PC-3 (cell line): Measurements from ENCODE around the gene C1orf198. TPM values are rescaled to one million over a fixed set of nuclear protein-coding genes. Genes with fewer than 3 reads are reported as not detected.

Source experiments
- ATAC-seq: fragments of 200-7000 bp; cut with Tn5 transposase; 2 replicates; pipeline ENCODE4 v1.9.1; 2020; ENCODE audit warnings: mild to moderate bottlenecking, moderate library complexity
- BruUV-seq: library from RNA; stranded (reverse); fragments of 400-500 nt; replicated peaks from 2 replicates; lab custom pipeline; 2021; lab: Mats Ljungman, UMichigan
- CTCF ChIA-PET: fragments of 300-600 bp; sonication (Branson Sonifier 250); formaldehyde crosslinking; loops from one replicate; lab custom pipeline; 2022; ENCODE audit warnings: antibody characterized with exemption; lab: Charles Lee
- POLR2A ChIA-PET: fragments of 300-600 bp; sonication (Branson Sonifier 250); formaldehyde crosslinking; loops from one replicate; lab custom pipeline; 2022; ENCODE audit warnings: antibody characterized with exemption; ENCODE audit not compliant: unreplicated experiment; lab: Charles Lee
- DNase-seq: peaks from one replicate; pipeline ENCODE4 v3.0.0-alpha.2; 2015
- H2AFZ ChIP-seq: fragments of 300-600 bp; sonication (generic); 2 replicates; pipeline ENCODE4 v1.6.0; 2016; ENCODE audit warnings: antibody characterized with exemption, low read length
- H3F3A ChIP-seq: fragments of 300-600 bp; sonication (generic); one replicate; pipeline ENCODE4 v1.6.0; 2017; ENCODE audit warnings: antibody characterized with exemption, low read length, control low read depth, mild to moderate bottlenecking; ENCODE audit not compliant: unreplicated experiment
- H3K27ac ChIP-seq: fragments of 300-600 bp; sonication (generic); 2 replicates; pipeline ENCODE4 v1.5.1; 2016; ENCODE audit warnings: mild to moderate bottlenecking, low read length
- H3K27me3 ChIP-seq: fragments of 300-600 bp; sonication (generic); 2 replicates; pipeline ENCODE4 v1.6.1; 2016; ENCODE audit warnings: low read length, mixed read lengths
- H3K36me3 ChIP-seq: fragments of 300-600 bp; sonication (generic); 2 replicates; pipeline ENCODE4 v1.6.1; 2016; ENCODE audit warnings: low read depth, mixed run types, low read length, mixed read lengths
- H3K4me1 ChIP-seq: fragments of 300-600 bp; sonication (generic); 2 replicates; pipeline ENCODE4 v1.5.1; 2016; ENCODE audit warnings: low read length; ENCODE audit not compliant: insufficient read depth
- H3K4me2 ChIP-seq: fragments of 300-600 bp; sonication (generic); 2 replicates; pipeline ENCODE4 v1.6.0; 2016; ENCODE audit warnings: low read length
- H3K4me3 ChIP-seq: fragments of 300-600 bp; sonication (generic); 2 replicates; pipeline ENCODE4 v1.5.1; 2016; ENCODE audit warnings: mild to moderate bottlenecking, low read length, mixed read lengths
- H3K79me2 ChIP-seq: fragments of 300-600 bp; sonication (generic); 2 replicates; pipeline ENCODE4 v1.6.1; 2017; ENCODE audit warnings: low read length, mixed read lengths
- H3K9ac ChIP-seq: fragments of 300-600 bp; sonication (generic); 2 replicates; pipeline ENCODE4 v1.6.0; 2016; ENCODE audit warnings: mild to moderate bottlenecking, low read length
- H3K9me2 ChIP-seq: fragments of 300-600 bp; sonication (generic); replicated peaks from 2 replicates; pipeline ENCODE4 v1.6.1; 2016; ENCODE audit warnings: mixed run types, low read length, mixed read lengths
- H3K9me3 ChIP-seq: fragments of 300-600 bp; sonication (generic); 2 replicates; pipeline ENCODE4 v1.6.1; 2016; ENCODE audit warnings: low read length, mixed read lengths
- H4K20me1 ChIP-seq: fragments of 300-600 bp; sonication (generic); 2 replicates; pipeline ENCODE4 v1.6.1; 2016; ENCODE audit warnings: low read length, mixed read lengths
- EZH2 ChIP-seq: fragments of 300-600 bp; sonication (generic); IDR thresholded peaks from one replicate; pipeline ENCODE4 v1.6.1; 2017; ENCODE audit warnings: antibody characterized with exemption, mild to moderate bottlenecking, low read length; ENCODE audit not compliant: unreplicated experiment
- EZH2phosphoT487 ChIP-seq: fragments of 300-600 bp; sonication (generic); IDR thresholded peaks from 2 replicates; pipeline ENCODE4 v1.6.1; 2018; ENCODE audit warnings: mild to moderate bottlenecking, antibody characterized with exemption, low read length, borderline replicate concordance
- intact Hi-C: fragments of 100-400 bp; cut with micrococcal nuclease; formaldehyde crosslinking; loops from 2 replicates; pipeline ENCODE4 v1.9.0; 2023
- total RNA-seq: library from RNA; depleted of rRNA; stranded (reverse); fragments of >200 nt; gene quantifications from 2 replicates; pipeline ENCODE4 v1.2.3, GENCODE V29; 2014
- TF ChIP-seq, protein P1 (sequence below): fragments of 300-600 bp; sonication (generic); conservative IDR thresholded peaks from 2 replicates; pipeline ENCODE4 v1.5.1; 2017; ENCODE audit warnings: antibody characterized with exemption, low read depth, mild to moderate bottlenecking, low read length

Gene C1orf198
- total RNA-seq, 1 experiment from 2014 or later: 24.8 TPM

DNA sequence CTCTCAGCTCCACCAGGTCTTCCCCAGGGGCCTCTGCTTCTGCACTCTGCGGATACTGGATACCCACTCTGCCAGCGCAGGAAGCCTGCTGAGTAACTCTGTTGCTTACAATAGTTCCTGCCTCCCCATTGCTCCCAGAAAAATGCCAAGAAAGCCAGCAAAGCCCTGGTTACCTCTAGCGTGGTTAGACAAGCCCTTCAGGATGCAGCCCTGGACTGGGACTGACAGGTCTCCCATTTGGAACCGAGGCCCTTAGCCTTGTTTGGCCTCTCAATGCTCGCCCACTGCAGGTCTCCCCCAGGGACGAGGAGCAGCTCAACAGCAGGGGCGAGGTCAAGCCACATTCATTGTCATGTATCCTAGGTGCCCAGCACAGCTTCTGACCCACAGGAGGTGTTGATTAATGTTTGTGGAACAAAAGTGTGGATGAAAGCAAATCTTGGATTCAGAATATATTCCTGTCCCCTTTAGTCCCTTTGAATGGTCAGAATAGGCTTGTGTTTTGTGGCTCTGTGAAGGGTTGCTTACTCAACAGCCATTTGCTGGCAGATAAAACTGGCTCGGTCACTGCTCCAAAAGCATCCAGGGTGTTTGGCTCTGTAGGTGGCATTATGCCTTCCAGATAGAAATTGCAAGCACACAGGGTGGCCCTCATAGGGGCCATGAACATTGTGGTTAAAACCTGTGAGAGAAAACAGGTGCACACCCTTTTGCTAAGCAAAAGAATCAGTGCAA is 58.9 kb downstream of the C1orf198 start:
- Histone ChIP-seq H3K9me3 (peaks cover 15% of the 10 kb centered on the region; the same call in 1 of the 2 replicates), H3F3A (no peaks in the 10 kb centered on the region), H3K4me2 (no peak overlapping the region), H3K36me3 (no peaks in the 10 kb centered on the region), H3K27me3 (0 out of 2 replicates have a peak, but pooled peaks cover 3% of the 10 kb centered on the region), H3K9ac (no peak overlapping the region), H3K9me2 (no peaks in the 10 kb centered on the region), H2AFZ (no peak overlapping the region), H3K4me1 (no peaks in the 10 kb centered on the region), H3K79me2 (no peaks in the 10 kb centered on the region), H4K20me1 (no peaks in the 10 kb centered on the region), H3K27ac (no peak overlapping the region), H3K4me3 (no peak overlapping the region)
- intact Hi-C loops: no loop called here
- BruUV-seq: no TSS peak
- DNase-seq: no peak
- ChIA-PET POLR2A (interaction anchor here (0.5 to 0.6 kb wide), 2 partner anchors 13 to 1271 kb away, joined by 3 to 4 read pairs; no protein-coding TSS in a partner anchor), CTCF (no interaction called here)
- TF ChIP-seq EZH2: no peak
- TF ChIP-seq, protein P1, sequence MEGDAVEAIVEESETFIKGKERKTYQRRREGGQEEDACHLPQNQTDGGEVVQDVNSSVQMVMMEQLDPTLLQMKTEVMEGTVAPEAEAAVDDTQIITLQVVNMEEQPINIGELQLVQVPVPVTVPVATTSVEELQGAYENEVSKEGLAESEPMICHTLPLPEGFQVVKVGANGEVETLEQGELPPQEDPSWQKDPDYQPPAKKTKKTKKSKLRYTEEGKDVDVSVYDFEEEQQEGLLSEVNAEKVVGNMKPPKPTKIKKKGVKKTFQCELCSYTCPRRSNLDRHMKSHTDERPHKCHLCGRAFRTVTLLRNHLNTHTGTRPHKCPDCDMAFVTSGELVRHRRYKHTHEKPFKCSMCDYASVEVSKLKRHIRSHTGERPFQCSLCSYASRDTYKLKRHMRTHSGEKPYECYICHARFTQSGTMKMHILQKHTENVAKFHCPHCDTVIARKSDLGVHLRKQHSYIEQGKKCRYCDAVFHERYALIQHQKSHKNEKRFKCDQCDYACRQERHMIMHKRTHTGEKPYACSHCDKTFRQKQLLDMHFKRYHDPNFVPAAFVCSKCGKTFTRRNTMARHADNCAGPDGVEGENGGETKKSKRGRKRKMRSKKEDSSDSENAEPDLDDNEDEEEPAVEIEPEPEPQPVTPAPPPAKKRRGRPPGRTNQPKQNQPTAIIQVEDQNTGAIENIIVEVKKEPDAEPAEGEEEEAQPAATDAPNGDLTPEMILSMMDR: no peak
- no peak for TF ChIP-seq EZH2phosphoT487
- no peak for ATAC-seq

GRCh38 chr1:230808281-230808872 is 59.9 kb downstream of the C1orf198 start:
- POLR2A ChIA-PET: interaction anchor here (0.7 kb wide), 1 partner anchor 257 kb away, joined by 5 read pairs; no protein-coding TSS in a partner anchor
- TF ChIP-seq, protein P1: no peak
- TF ChIP-seq EZH2phosphoT487 (no peak), EZH2 (no peak)

More at GRCh38 chr1:230808281-230808872, 59.9 kb downstream of the C1orf198 start:
- no peaks in the 10 kb centered on the region for H3K9me2 ChIP-seq
- no peaks in the 10 kb centered on the region for H4K20me1 ChIP-seq
- no peaks in the 10 kb centered on the region for H3F3A ChIP-seq
- intact Hi-C loops: no loop called here
- no TSS peak for BruUV-seq
- H2AFZ ChIP-seq: no peak overlapping the region
- ATAC-seq (no peak), DNase-seq (no peak)
- H3K4me1 ChIP-seq: no peaks in the 10 kb centered on the region
- H3K9me3 ChIP-seq: peaks cover 15% of the 10 kb centered on the region; the same call in 1 of the 2 replicates
- H3K36me3 ChIP-seq: no peaks in the 10 kb centered on the region
- H3K79me2 ChIP-seq: no peaks in the 10 kb centered on the region
- no peak overlapping the region for H3K9ac ChIP-seq
- H3K4me3 ChIP-seq: no peak overlapping the region
- H3K27ac ChIP-seq: no peak overlapping the region
- 0 out of 2 replicates have a peak, but pooled peaks cover 4% of the 10 kb centered on the region for H3K27me3 ChIP-seq
- CTCF ChIA-PET: no interaction called here
- H3K4me2 ChIP-seq: no peak overlapping the region
